GM23248 (cell line): ENCODE results near the gene ADAMTSL3.

ENCODE experiments used
- EZH2 ChIP-seq: fragments of 200-600 bp; sonication (generic); IDR thresholded peaks from 2 replicates; pipeline ENCODE4 v1.6.1; 2018; ENCODE audit warnings: antibody characterized with exemption, mild to moderate bottlenecking; ENCODE audit not compliant: insufficient read depth, poor library complexity, severe bottlenecking
- EZH2phosphoT487 ChIP-seq: fragments of 200-600 bp; sonication (generic); IDR thresholded peaks from 2 replicates; pipeline ENCODE4 v1.6.1; 2018; ENCODE audit warnings: antibody characterized with exemption, moderate library complexity, mild to moderate bottlenecking, low read depth; ENCODE audit not compliant: insufficient read depth

DNA sequence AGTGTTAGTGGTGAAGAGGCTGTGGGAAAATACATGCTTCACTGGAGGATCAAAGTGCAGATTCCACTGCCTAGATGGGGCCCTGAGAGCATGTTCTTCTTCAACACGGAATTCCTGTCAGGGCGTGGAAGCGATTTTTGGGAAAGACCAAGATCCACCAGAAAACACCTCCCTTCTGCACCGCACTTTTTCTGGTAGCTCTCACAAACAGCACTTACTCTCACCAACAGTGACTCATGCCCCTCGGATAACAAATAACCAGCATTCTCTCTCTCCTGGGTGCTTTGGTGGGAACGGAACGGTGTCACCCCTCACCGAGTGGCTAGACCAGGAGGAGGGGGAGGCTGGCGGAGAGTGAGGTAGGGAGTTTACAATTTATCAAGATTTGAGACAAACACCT is 40.1 kb downstream of the ADAMTSL3 start:
- TF ChIP-seq EZH2 (no peak), EZH2phosphoT487 (no peak)
